K562 (cell line): ENCODE data around the gene TALDO1. TPM values are rescaled to one million over a fixed set of nuclear protein-coding genes. Genes with fewer than 3 reads are reported as not detected.
A peak's percentile ranks its signal among the peaks of the same experiment; 100 is the strongest.

Source experiments
- ARHGAP35 ChIP-seq: fragments of 450-650 bp; IDR thresholded peaks from 2 replicates; pipeline ENCODE4 v1.6.1; 2018; ENCODE audit not compliant: partially characterized antibody
- HDAC1 ChIP-seq, 2 experiments: fragments of 450-650 bp; IDR thresholded peaks; 2 replicates each; pipeline ENCODE4 v1.6.1; 2016 to 2017; ENCODE audit warnings: inconsistent platforms in 1 of 2, mild to moderate bottlenecking in 1 of 2, moderate library complexity in 1 of 2
- SIN3A ChIP-seq, 2 experiments: fragments of 150-350 bp in 1 of 2; IDR thresholded peaks; 2 replicates each; pipeline ENCODE4 v1.6.1; 2011 to 2016; ENCODE audit warnings: borderline replicate concordance in 2 of 2, low read depth in 2 of 2, low read length in 2 of 2, mild to moderate bottlenecking in 2 of 2, moderate library complexity in 2 of 2; ENCODE audit not compliant: control insufficient read depth in 1 of 2
- ZNF239 ChIP-seq: fragments of 250-450 bp; sonication (Bioruptor Pico); IDR thresholded peaks from 2 replicates; pipeline ENCODE4 v1.4.0; 2020; ENCODE audit warnings: mild to moderate bottlenecking
- ZNF384 ChIP-seq: IDR thresholded peaks from 2 replicates; pipeline ENCODE4 v1.6.1; 2012; ENCODE audit warnings: low read depth, low read length, improper control_type of control experiment
- ZNF431 ChIP-seq: sonication (generic); formaldehyde crosslinking; IDR thresholded peaks from 2 replicates; pipeline ENCODE4 v1.8.0; 2022; ENCODE audit warnings: mild to moderate bottlenecking, missing genetic modification reagents
- ZSCAN29 ChIP-seq: fragments of 450-650 bp; IDR thresholded peaks from 2 replicates; pipeline ENCODE4 v1.6.1; 2017
- polyA plus RNA-seq, 8 experiments: library from polyadenylated mRNA; depleted of rRNA in 4 of 8; stranded (reverse) in 5 of 8; unstranded in 3 of 8; fragments of >200 nt; fragmentation: Nextera tagmentation in 2 of 8; fragmentation: Illumina TruSeq in 1 of 8; extraction: Ambion mirVana in 2 of 8; extraction: Trizol in 1 of 8; gene quantifications; 2 replicates each; pipeline versions ENCODE4 v1.2.1 to v1.2.3, GENCODE V29; 2011 to 2014; ENCODE audit warnings: inconsistent platforms in 1 of 8, missing spikeins in 1 of 8
- total RNA-seq, 7 experiments: library from RNA; depleted of rRNA in 6 of 7; stranded (reverse); fragments of >200 nt in 6 of 7; fragmentation: Illumina TruSeq in 2 of 7; extraction: Trizol in 2 of 7; gene quantifications; 2 replicates each; pipeline versions ENCODE4 v1.2.1 to v1.2.3, GENCODE V29; 2011 to 2021; ENCODE audit warnings: low replicate concordance in 1 of 7
- TF ChIP-seq, protein P1 (sequence below), 3 experiments: fragments of 200-800 bp in 1 of 3; fragments of 250-450 bp in 1 of 3; fragments of 450-650 bp in 1 of 3; sonication (Bioruptor Pico) in 1 of 3; sonication (Bioruptor generic) in 1 of 3; formaldehyde crosslinking in 1 of 3; IDR thresholded peaks; 2 replicates each; pipeline versions ENCODE4 v1.6.1 to v1.8.0; 2016 to 2022; ENCODE audit warnings: mild to moderate bottlenecking in 2 of 3, missing genetic modification characterization in 2 of 3, missing compliant biosample characterization in 1 of 3, moderate library complexity in 1 of 3
- TF ChIP-seq, protein P2 (sequence below): fragments of 250-450 bp; sonication (Bioruptor Pico); IDR thresholded peaks from 2 replicates; pipeline ENCODE4 v1.4.0; 2020; ENCODE audit warnings: borderline replicate concordance
- TF ChIP-seq, protein P3 (sequence below): fragments of 250-450 bp; sonication (Bioruptor Pico); IDR thresholded peaks from 2 replicates; pipeline ENCODE4 v1.8.0; 2021; ENCODE audit warnings: borderline replicate concordance, mild to moderate bottlenecking, moderate library complexity; ENCODE audit not compliant: poor library complexity, severe bottlenecking
- TF ChIP-seq, protein P4 (sequence below): fragments of 450-650 bp; IDR thresholded peaks from 2 replicates; pipeline ENCODE4 v1.6.1; 2018; ENCODE audit warnings: mild to moderate bottlenecking, low read depth; ENCODE audit not compliant: partially characterized antibody

TALDO1 gene
- total and polyA plus RNA-seq, 9 of the 15 experiments (the other 6 are each of a cell fraction or from before 2014, with no cell fraction given): 260 to 541 (median 441) TPM

GRCh38 chr11:777288-778255, 30.3 kb downstream of the TALDO1 start, which contains the start of gene GATD1 (continued):
- TF ChIP-seq, protein P1, sequence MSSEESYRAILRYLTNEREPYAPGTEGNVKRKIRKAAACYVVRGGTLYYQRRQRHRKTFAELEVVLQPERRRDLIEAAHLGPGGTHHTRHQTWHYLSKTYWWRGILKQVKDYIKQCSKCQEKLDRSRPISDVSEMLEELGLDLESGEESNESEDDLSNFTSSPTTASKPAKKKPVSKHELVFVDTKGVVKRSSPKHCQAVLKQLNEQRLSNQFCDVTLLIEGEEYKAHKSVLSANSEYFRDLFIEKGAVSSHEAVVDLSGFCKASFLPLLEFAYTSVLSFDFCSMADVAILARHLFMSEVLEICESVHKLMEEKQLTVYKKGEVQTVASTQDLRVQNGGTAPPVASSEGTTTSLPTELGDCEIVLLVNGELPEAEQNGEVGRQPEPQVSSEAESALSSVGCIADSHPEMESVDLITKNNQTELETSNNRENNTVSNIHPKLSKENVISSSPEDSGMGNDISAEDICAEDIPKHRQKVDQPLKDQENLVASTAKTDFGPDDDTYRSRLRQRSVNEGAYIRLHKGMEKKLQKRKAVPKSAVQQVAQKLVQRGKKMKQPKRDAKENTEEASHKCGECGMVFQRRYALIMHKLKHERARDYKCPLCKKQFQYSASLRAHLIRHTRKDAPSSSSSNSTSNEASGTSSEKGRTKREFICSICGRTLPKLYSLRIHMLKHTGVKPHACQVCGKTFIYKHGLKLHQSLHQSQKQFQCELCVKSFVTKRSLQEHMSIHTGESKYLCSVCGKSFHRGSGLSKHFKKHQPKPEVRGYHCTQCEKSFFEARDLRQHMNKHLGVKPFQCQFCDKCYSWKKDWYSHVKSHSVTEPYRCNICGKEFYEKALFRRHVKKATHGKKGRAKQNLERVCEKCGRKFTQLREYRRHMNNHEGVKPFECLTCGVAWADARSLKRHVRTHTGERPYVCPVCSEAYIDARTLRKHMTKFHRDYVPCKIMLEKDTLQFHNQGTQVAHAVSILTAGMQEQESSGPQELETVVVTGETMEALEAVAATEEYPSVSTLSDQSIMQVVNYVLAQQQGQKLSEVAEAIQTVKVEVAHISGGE (CRISPR knock-in tag; IDR thresholded peaks at IDR 0.05): peak in 1 of 3 experiments; percentile 63; a peak in 1 of 6 replicates
- TF ChIP-seq ZNF384: peak; percentile 63
- no peak for TF ChIP-seq ARHGAP35
- TF ChIP-seq ZNF239 (CRISPR knock-in tag): no peak
- TF ChIP-seq ZSCAN29: no peak
- 0 out of 4 replicates have a peak, but pooled peaks of 1 of the 2 experiments have one; percentile 21 for TF ChIP-seq HDAC1 (IDR thresholded peaks at IDR 0.05)
- TF ChIP-seq, protein P2, sequence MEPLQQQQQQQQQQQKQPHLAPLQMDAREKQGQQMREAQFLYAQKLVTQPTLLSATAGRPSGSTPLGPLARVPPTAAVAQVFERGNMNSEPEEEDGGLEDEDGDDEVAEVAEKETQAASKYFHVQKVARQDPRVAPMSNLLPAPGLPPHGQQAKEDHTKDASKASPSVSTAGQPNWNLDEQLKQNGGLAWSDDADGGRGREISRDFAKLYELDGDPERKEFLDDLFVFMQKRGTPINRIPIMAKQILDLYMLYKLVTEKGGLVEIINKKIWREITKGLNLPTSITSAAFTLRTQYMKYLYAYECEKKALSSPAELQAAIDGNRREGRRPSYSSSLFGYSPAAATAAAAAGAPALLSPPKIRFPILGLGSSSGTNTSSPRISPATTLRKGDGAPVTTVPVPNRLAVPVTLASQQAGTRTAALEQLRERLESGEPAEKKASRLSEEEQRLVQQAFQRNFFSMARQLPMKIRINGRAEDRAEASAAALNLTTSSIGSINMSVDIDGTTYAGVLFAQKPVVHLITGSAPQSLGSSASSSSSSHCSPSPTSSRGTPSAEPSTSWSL: no peak
- no peak for TF ChIP-seq ZNF431 (CRISPR knock-in tag)
- TF ChIP-seq, protein P3, sequence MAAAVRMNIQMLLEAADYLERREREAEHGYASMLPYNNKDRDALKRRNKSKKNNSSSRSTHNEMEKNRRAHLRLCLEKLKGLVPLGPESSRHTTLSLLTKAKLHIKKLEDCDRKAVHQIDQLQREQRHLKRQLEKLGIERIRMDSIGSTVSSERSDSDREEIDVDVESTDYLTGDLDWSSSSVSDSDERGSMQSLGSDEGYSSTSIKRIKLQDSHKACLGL (CRISPR knock-in tag): peak; percentile 14
- TF ChIP-seq SIN3A (IDR thresholded peaks at IDR 0.05; ENCODE audit: borderline replicate concordance in 2 of 2, control insufficient read depth in 1 of 2, low read depth in 2 of 2, low read length in 2 of 2): peak; percentile 63 to 73; a peak in 1 of 4 replicates
- TF ChIP-seq, protein P4, sequence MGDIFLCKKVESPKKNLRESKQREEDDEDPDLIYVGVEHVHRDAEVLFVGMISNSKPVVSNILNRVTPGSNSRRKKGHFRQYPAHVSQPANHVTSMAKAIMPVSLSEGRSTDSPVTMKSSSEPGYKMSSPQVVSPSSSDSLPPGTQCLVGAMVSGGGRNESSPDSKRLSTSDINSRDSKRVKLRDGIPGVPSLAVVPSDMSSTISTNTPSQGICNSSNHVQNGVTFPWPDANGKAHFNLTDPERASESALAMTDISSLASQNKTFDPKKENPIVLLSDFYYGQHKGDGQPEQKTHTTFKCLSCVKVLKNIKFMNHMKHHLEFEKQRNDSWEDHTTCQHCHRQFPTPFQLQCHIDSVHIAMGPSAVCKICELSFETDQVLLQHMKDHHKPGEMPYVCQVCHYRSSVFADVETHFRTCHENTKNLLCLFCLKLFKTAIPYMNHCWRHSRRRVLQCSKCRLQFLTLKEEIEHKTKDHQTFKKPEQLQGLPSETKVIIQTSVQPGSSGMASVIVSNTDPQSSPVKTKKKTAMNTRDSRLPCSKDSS: no peak
